A673 (cell line): ENCODE results near the gene SLITRK4.

ENCODE experiments used
- CTCF ChIP-seq: fragments of 300-800, 200-600 bp; sonication (generic); conservative IDR thresholded peaks from 2 replicates; pipeline ENCODE4 v1.5.1; 2017; ENCODE audit warnings: low read depth, mild to moderate bottlenecking, antibody characterized with exemption, low read length, moderate library complexity, mixed read lengths
- EZH2 ChIP-seq: fragments of 200-600 bp; sonication (generic); IDR thresholded peaks from 2 replicates; pipeline ENCODE4 v1.6.1; 2017; ENCODE audit warnings: borderline replicate concordance, low read depth, mild to moderate bottlenecking, mixed read lengths, antibody characterized with exemption, low read length; ENCODE audit not compliant: poor library complexity, severe bottlenecking

GRCh38 chrX:143581240-143581639 is 54.7 kb downstream of the SLITRK4 start:
- no peak for TF ChIP-seq CTCF
- no peak for TF ChIP-seq EZH2
